Neuronal stem cell (in vitro differentiated cells): ENCODE measurements around the gene NSMF.

Source experiments
- DNase-seq: peaks from one replicate; pipeline ENCODE4 v3.0.0-alpha.2; 2013; ENCODE audit warnings: low spot score
- H2AFZ ChIP-seq: one replicate; pipeline ENCODE4 v1.6.1; 2013; ENCODE audit warnings: mild to moderate bottlenecking, low read length, inconsistent platforms
- H2AK5ac ChIP-seq: 2 replicates; pipeline ENCODE4 v1.6.1; 2013; ENCODE audit warnings: low read depth, mild to moderate bottlenecking, inconsistent platforms, low read length, moderate library complexity, mixed read lengths
- H2BK120ac ChIP-seq: 2 replicates; pipeline ENCODE4 v1.6.1; 2013; ENCODE audit warnings: low read depth, mild to moderate bottlenecking, inconsistent platforms, low read length, moderate library complexity, mixed read lengths
- H2BK12ac ChIP-seq: one replicate; pipeline ENCODE4 v1.6.1; 2013; ENCODE audit warnings: low read length, inconsistent platforms
- H2BK15ac ChIP-seq: 2 replicates; pipeline ENCODE4 v1.6.1; 2013; ENCODE audit warnings: mild to moderate bottlenecking, low read length, inconsistent platforms, mixed read lengths
- H2BK5ac ChIP-seq: one replicate; pipeline ENCODE4 v1.6.1; 2013; ENCODE audit warnings: inconsistent platforms, mild to moderate bottlenecking, low read length, moderate library complexity
- H3K14ac ChIP-seq: one replicate; pipeline ENCODE4 v1.6.1; 2013; ENCODE audit warnings: low read length, inconsistent platforms
- H3K18ac ChIP-seq: 2 replicates; pipeline ENCODE4 v1.6.1; 2013; ENCODE audit warnings: low read length, inconsistent platforms
- H3K23ac ChIP-seq: 2 replicates; pipeline ENCODE4 v1.6.1; 2013; ENCODE audit warnings: low read depth, mild to moderate bottlenecking, mixed read lengths, low read length, inconsistent platforms; ENCODE audit not compliant: poor library complexity
- H3K27ac ChIP-seq: replicated peaks from 3 replicates; pipeline ENCODE4 v1.5.1; 2013; ENCODE audit warnings: low read length, inconsistent platforms
- H3K27me3 ChIP-seq, 3 experiments: 2 replicates each; pipeline ENCODE4 v1.6.1; 2013; ENCODE audit warnings: low read length in 3 of 3, mild to moderate bottlenecking in 2 of 3, inconsistent platforms in 1 of 3, low read depth in 1 of 3, mixed read lengths in 1 of 3, moderate library complexity in 1 of 3; ENCODE audit not compliant: control insufficient read depth in 3 of 3, insufficient read depth in 3 of 3
- H3K36me3 ChIP-seq, 2 donors: replicated peaks in 1 of 2; 2 replicates each; pipeline ENCODE4 v1.6.1; 2013; ENCODE audit warnings: low read length in 2 of 2; ENCODE audit not compliant: control insufficient read depth in 2 of 2, insufficient read depth in 2 of 2
- H3K4ac ChIP-seq: 2 replicates; pipeline ENCODE4 v1.6.1; 2013; ENCODE audit warnings: inconsistent platforms, mild to moderate bottlenecking, low read length, moderate library complexity
- H3K4me1 ChIP-seq, 2 donors: 1 replicate in 1 of 2; 2 replicates in 1 of 2; pipeline ENCODE4 v1.6.1; 2013; ENCODE audit warnings: low read length in 2 of 2, low read depth in 1 of 2; ENCODE audit not compliant: control insufficient read depth in 2 of 2, insufficient read depth in 1 of 2
- H3K4me2 ChIP-seq: one replicate; pipeline ENCODE4 v1.6.1; 2013; ENCODE audit warnings: mild to moderate bottlenecking, low read length, inconsistent platforms; ENCODE audit not compliant: insufficient read depth, poor library complexity, severe bottlenecking
- H3K4me3 ChIP-seq, 2 donors: 2 replicates each; pipeline ENCODE4 v1.5.1; 2013; ENCODE audit warnings: low read length in 2 of 2, mild to moderate bottlenecking in 2 of 2, inconsistent platforms in 1 of 2, moderate library complexity in 1 of 2
- H3K79me1 ChIP-seq: one replicate; pipeline ENCODE4 v1.6.1; 2013; ENCODE audit warnings: low read depth, mild to moderate bottlenecking, inconsistent platforms, low read length, moderate library complexity
- H3K9ac ChIP-seq: one replicate; pipeline ENCODE4 v1.6.1; 2013; ENCODE audit warnings: mild to moderate bottlenecking, low read depth, low read length, inconsistent platforms; ENCODE audit not compliant: poor library complexity
- H3K9me3 ChIP-seq, 2 donors: replicated peaks in 1 of 2; 2 replicates each; pipeline versions ENCODE3 to v1.6.1; 2013; ENCODE audit warnings: low read length in 2 of 2, mild to moderate bottlenecking in 2 of 2, inconsistent platforms in 1 of 2, low read depth in 1 of 2, mixed read lengths in 1 of 2, moderate library complexity in 1 of 2; ENCODE audit not compliant: control insufficient read depth in 2 of 2, insufficient read depth in 1 of 2
- H4K8ac ChIP-seq: one replicate; pipeline ENCODE4 v1.6.1; 2013; ENCODE audit warnings: low read depth, mild to moderate bottlenecking, inconsistent platforms, low read length, moderate library complexity
- H4K91ac ChIP-seq: one replicate; pipeline ENCODE4 v1.6.1; 2013; ENCODE audit warnings: low read length, low read depth, mild to moderate bottlenecking, inconsistent platforms; ENCODE audit not compliant: poor library complexity
- WGBS, 2 donors: extraction: QIAGEN DNeasy Blood & Tissue Kit; methylation state at CpG; one replicate each; pipeline ENCODE4 v1.1.7; 2013; ENCODE audit warnings: missing lambda C conversion rate in 2 of 2, mixed read lengths in 1 of 2; ENCODE audit not compliant: insufficient read length in 2 of 2, insufficient replicate concordance in 1 of 2; ENCODE audit errors: extremely low coverage in 2 of 2; 5-methylcytosine and 5-hydroxymethylcytosine counted together

The NSMF gene

GRCh38 chr9:137432687-137433348 is 26.3 kb downstream of the NSMF start:
- WGBS, 2 donors, result no CpG with 5 or more reads among the region's 20 CpGs
- Histone ChIP-seq H3K27me3 (peaks cover 0 to 9% (median 0%) of the 10 kb centered on the region in 3 experiments), H4K8ac (peak overlapping the region; percentile 43), H3K27ac (no peak overlapping the region), H3K4me2 (no peak overlapping the region), H2BK5ac (peak overlapping the region; percentile 5), H3K36me3 (no peaks in the 10 kb centered on the region), H4K91ac (no peak overlapping the region), H3K4me1 (no peaks in the 10 kb centered on the region), H3K9me3 (no peaks in the 10 kb centered on the region), H3K79me1 (peaks cover 4% of the 10 kb centered on the region), H2AFZ (no peak overlapping the region), H2BK15ac (peak overlapping the region; percentile 75), H3K18ac (no peak overlapping the region), H3K4ac (no peak overlapping the region), H3K4me3 (no peak overlapping the region), H3K14ac (peak overlapping the region; percentile 21), H2BK120ac (no peak overlapping the region), H2BK12ac (peak overlapping the region; percentile 10), H2AK5ac (peak overlapping the region; percentile 90), H3K23ac (no peak overlapping the region), H3K9ac (no peak overlapping the region)
- no peak for DNase-seq

DNA sequence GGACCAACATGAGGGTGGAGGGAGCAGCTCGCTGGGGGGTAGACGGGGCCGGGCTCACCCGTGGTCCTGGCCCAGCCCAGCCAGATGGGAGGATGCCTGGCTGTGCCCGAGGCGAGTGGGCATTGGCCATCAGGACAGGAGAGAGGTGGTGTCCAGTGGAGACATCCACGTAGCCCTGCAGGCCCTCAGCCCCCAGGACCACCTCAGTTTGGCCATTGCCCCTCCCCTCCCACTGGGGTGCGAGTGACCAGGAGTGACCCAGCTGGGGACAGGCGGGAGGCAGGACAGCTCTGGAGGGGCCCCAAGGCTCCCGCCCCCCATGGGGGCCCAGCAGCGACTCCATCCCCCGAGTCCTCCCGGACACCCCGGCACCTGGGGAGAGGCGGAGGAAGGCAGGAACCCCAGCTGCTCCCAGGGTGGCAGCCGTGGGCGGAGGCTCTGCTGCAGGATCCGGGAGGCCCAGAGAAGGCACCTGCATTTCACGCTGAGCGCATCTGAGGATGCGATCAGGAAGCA is 27.7 kb downstream of the NSMF start:
- Histone ChIP-seq H3K36me3 (no peaks in the 10 kb centered on the region), H2AK5ac (peak overlapping the region; percentile 63), H3K4me2 (no peak overlapping the region), H2BK120ac (peak overlapping the region; percentile 8), H3K4me3 (peak overlapping the region in 1 of 2 donors; percentile 16), H3K18ac (peak overlapping the region; percentile 85), H3K27ac (no peak overlapping the region), H3K27me3 (peaks cover 0 to 4% (median 0%) of the 10 kb centered on the region in 3 experiments), H4K91ac (no peak overlapping the region), H2BK5ac (peak overlapping the region; percentile 75), H4K8ac (no peak overlapping the region), H2BK15ac (peak overlapping the region; percentile 49), H2AFZ (no peak overlapping the region), H3K9ac (peak overlapping the region; percentile 12), H3K23ac (peak overlapping the region; percentile 55), H3K4me1 (no peaks in the 10 kb centered on the region), H3K79me1 (peaks cover 4% of the 10 kb centered on the region), H3K14ac (no peak overlapping the region), H3K4ac (no peak overlapping the region), H2BK12ac (peak overlapping the region; percentile 84), H3K9me3 (no peaks in the 10 kb centered on the region)
- no CpG with 5 or more reads among the region's 21 CpGs for WGBS, 2 donors
- no peak for DNase-seq

GRCh38 chr9:137430723-137431415 is 28.3 kb downstream of the NSMF start:
- DNase-seq, result no peak
- no CpG with 5 or more reads among the region's 27 CpGs for whole genome bisulfite sequencing, 2 donors

More at GRCh38 chr9:137430723-137431415, 28.3 kb downstream of the NSMF start:
- Histone ChIP-seq H3K36me3 (no peaks in the 10 kb centered on the region), H2BK120ac (no peak overlapping the region), H3K27ac (no peak overlapping the region), H3K9me3 (peaks cover 0 to 1% of the 10 kb centered on the region in 2 donors), H2AFZ (no peak overlapping the region), H3K4me3 (peak overlapping the region in 1 of 2 donors; percentile 16), H3K9ac (peak overlapping the region; percentile 60), H2BK15ac (peak overlapping the region; percentile 49), H4K91ac (no peak overlapping the region), H2BK5ac (peak overlapping the region; percentile 75), H2BK12ac (peak overlapping the region; percentile 84), H3K18ac (peak overlapping the region; percentile 85), H2AK5ac (peak overlapping the region; percentile 63), H3K4ac (peak overlapping the region; percentile 66), H3K4me2 (no peak overlapping the region), H3K79me1 (peaks cover 4% of the 10 kb centered on the region), H3K23ac (peak overlapping the region; percentile 55), H4K8ac (no peak overlapping the region), H3K4me1 (no peaks in the 10 kb centered on the region), H3K14ac (peak overlapping the region; percentile 38), H3K27me3 (peaks cover 0 to 5% (median 3%) of the 10 kb centered on the region in 3 experiments)
